ENCODE data around the gene PPP1R7. TPM values are rescaled to one million over a fixed set of nuclear protein-coding genes. Genes with fewer than 3 reads are reported as not detected.

The PPP1R7 gene
- total RNA-seq, 4 donors from 2014 or later = 69.1 to 87.2 (median 73.7) TPM

DNA sequence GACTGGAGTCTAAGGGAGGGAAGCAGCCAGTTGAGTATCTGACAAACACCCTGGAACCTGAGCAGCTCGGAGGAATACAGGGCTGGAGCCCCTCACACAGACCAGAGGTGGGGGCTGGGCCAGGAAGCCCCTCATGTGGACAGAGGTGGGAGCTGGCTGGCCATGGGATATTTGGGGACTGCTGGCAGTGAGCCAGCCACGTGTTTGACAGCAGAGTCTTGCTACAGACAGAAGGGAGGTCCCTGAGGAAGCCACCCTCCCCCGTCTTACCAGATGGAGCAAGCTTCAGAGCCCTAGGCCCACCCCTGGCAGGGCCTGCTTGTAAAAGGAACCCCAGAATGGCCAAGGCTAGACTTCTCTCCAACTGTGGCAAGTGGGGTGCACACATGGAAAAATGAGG, 44.6 kb upstream of the PPP1R7 start:
- 60% methylated on average over 3 of the region's 3 CpGs for WGBS
- DNase-seq (ENCODE audit: extremely low spot score) = no peak

DNA sequence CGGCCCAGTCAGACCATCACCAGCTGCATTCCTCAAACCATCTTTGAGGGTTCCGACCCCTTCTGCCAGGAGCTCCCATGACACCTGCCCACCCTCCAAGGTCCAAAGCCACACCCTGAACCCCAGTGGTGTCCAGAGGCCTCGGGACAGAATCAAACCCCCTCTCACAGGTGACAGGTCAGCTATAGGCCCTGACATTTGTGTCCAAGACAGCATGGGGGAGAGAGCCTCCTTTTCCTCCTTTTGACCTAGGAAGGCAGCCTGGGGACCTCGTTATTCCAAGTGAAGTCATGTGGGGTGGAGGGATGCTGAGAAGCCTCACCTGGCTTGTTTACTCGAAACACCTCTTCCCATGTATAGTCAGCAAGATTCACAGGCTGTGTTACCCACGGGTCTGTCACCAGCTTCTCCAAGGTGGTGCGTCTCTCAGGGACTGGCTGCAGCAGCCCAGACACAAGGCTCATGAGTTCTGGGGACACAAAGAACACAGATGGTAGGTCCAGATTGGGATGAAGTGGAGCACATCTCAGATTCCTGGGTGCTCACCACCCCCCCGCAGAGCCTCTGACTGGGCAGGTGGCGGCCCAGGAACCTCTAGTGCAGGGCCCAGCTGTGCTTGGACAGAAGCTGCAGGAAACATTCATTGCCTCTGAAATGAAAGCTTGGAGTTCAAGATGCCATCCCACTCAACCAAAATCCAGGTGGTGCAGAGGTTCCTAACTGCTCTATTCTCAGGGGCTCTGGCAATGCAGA, 43.1 kb upstream of the PPP1R7 start:
- peaks cover 7 to 12% (median 9%) of the 10 kb centered on the region in 4 donors for H3K4me1 ChIP-seq
- H3K27me3 ChIP-seq = no peaks in the 10 kb centered on the region
- H3K9me3 ChIP-seq = no peaks in the 10 kb centered on the region
- H3K4me3 ChIP-seq = no peak overlapping the region
- 91% methylated on average over 7 of the region's 9 CpGs for WGBS
- no peak for DNase-seq (ENCODE audit: extremely low spot score)
- intact Hi-C loops (cut with DNase I) = no loop called here
- no peak overlapping the region for H3K27ac ChIP-seq (replicated peaks in 1 of 4)
- no peaks in the 10 kb centered on the region for H3K36me3 ChIP-seq
- no peak for TF ChIP-seq POLR2A (IDR thresholded peaks at IDR 0.05; ENCODE audit: low read depth)
- TF ChIP-seq POLR2AphosphoS5 (IDR thresholded peaks at IDR 0.05) = no peak
- TF ChIP-seq, protein P1, sequence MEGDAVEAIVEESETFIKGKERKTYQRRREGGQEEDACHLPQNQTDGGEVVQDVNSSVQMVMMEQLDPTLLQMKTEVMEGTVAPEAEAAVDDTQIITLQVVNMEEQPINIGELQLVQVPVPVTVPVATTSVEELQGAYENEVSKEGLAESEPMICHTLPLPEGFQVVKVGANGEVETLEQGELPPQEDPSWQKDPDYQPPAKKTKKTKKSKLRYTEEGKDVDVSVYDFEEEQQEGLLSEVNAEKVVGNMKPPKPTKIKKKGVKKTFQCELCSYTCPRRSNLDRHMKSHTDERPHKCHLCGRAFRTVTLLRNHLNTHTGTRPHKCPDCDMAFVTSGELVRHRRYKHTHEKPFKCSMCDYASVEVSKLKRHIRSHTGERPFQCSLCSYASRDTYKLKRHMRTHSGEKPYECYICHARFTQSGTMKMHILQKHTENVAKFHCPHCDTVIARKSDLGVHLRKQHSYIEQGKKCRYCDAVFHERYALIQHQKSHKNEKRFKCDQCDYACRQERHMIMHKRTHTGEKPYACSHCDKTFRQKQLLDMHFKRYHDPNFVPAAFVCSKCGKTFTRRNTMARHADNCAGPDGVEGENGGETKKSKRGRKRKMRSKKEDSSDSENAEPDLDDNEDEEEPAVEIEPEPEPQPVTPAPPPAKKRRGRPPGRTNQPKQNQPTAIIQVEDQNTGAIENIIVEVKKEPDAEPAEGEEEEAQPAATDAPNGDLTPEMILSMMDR (IDR thresholded peaks at IDR 0.05) = no peak
- TF ChIP-seq EP300 (IDR thresholded peaks at IDR 0.05) = no peak

More for the DNA sequence above, 44.6 kb upstream of the PPP1R7 start:
- Histone ChIP-seq H3K4me3 (no peak overlapping the region), H3K36me3 (no peaks in the 10 kb centered on the region), H3K27me3 (no peaks in the 10 kb centered on the region), H3K4me1 (peaks cover 17 to 22% (median 20%) of the 10 kb centered on the region in 4 donors), H3K9me3 (no peaks in the 10 kb centered on the region), H3K27ac (replicated peaks in 1 of 4) (no peak overlapping the region)
- TF ChIP-seq POLR2AphosphoS5 (IDR thresholded peaks at IDR 0.05) (no peak), POLR2A (IDR thresholded peaks at IDR 0.05; ENCODE audit: low read depth) (no peak), EP300 (IDR thresholded peaks at IDR 0.05) (no peak)
- TF ChIP-seq, protein P1 (IDR thresholded peaks at IDR 0.05) = no peak
- intact Hi-C loops (cut with DNase I) = no loop called here

DNA sequence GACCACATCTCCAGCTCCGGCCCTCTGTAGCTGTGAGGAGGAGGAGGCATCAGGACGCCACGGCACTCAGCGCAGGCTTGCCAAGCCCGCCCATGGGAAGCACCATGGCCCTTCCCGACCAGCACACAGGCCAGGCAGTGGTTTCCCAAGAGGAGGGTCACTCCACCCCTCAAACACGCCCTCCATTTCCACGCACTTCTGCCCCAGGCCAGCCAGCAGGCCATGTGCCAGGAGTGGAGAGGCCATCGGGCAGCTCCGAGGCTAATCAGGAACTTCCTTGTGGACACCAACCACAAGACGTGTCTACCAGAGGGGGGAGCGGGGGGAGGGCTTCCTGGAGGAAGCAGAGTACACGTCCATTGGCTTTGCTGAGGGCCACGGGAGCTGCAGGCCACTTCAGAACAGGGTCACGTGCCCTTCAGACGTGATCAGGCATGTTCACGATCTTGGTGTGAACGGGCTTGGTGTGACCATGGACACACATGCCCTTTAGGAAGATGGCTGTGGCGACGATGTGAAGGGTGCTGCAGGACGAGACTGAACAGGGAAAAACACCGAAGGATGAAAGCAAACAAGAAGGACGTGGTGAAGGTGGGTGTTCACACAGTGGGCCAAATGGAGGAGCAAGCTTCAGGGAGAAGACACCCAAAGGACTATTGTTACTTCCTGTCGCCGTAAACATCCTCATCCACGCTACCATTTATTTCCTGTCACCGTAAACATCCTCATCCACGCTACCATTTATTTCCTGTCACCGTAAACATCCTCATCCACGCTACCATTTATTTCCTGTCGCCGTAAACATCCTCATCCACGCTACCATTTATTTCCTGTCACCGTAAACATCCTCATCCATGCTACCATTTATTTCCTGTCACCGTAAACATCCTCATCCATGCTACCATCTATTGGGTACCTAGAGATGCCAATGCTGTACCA, 41.7 kb upstream of the PPP1R7 start:
- Histone ChIP-seq H3K36me3 (no peaks in the 10 kb centered on the region), H3K9me3 (no peaks in the 10 kb centered on the region), H3K27me3 (no peaks in the 10 kb centered on the region), H3K4me1 (peaks cover 0 to 3% (median under 1%) of the 10 kb centered on the region in 4 donors), H3K4me3 (no peak overlapping the region), H3K27ac (replicated peaks in 1 of 4) (no peak overlapping the region)
- DNase-seq (ENCODE audit: extremely low spot score) = no peak
- intact Hi-C loops (cut with DNase I) = no loop called here
- no peak for TF ChIP-seq POLR2AphosphoS5 (IDR thresholded peaks at IDR 0.05)
- TF ChIP-seq, protein P1 (IDR thresholded peaks at IDR 0.05) = no peak
- TF ChIP-seq POLR2A (IDR thresholded peaks at IDR 0.05; ENCODE audit: low read depth) = no peak
- no peak for TF ChIP-seq EP300 (IDR thresholded peaks at IDR 0.05)
- WGBS = 82% methylated on average over 30 of the region's 35 CpGs

DNA sequence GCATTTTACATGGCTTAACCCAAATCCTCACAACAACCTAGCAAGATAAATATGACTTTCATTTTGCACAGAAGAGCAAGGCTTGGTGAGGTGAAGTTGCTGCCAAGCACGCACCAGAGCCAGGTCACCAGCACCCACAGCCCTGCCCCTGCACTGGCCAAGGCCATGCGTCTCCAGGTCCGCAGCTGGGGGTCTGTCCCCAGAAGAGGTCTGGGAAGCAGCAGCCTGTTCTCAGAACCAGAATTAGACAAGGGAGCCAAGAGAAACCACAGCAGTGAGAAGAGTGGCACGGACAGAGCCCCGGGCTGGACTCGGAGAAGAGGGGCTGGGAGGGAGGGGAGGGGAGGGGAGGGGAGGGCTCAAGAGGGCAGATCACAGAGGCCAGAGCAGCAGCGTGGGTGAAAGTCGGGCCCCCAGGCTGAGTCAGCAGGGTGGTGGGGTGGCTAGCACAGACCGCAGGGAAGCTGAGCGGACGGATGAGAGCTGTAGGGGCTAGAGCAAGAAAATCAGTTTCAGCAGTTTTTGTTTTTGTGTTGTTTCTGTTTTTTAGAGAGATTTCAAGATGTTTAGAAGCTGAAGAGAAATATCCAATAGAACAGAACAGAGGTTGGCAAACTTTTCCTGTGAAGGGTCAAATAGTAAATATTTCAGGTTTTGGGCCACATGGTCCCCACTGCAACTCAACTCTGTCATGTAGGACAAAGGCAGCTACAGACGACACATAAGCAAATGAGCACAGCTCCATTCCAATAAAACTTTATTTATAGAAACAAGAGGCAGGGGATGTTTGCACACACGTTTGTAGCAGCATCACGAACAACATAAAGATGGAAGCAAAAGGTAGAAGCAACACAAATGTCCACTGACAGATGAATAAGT, 40.8 kb upstream of the PPP1R7 start:
- no peak for DNase-seq (ENCODE audit: extremely low spot score)
- H3K4me3 ChIP-seq = no peak overlapping the region
- H3K27ac ChIP-seq (replicated peaks in 1 of 4) = no peak overlapping the region
- H3K36me3 ChIP-seq = no peaks in the 10 kb centered on the region
- TF ChIP-seq, protein P1 (IDR thresholded peaks at IDR 0.05) = no peak
- TF ChIP-seq POLR2A (IDR thresholded peaks at IDR 0.05; ENCODE audit: low read depth) (no peak), EP300 (IDR thresholded peaks at IDR 0.05) (no peak)
- WGBS = 82% methylated on average over 13 of the region's 14 CpGs
- intact Hi-C loops (cut with DNase I) = no loop called here
- H3K27me3 ChIP-seq = no peaks in the 10 kb centered on the region
- no peaks in the 10 kb centered on the region for H3K4me1 ChIP-seq
- no peaks in the 10 kb centered on the region for H3K9me3 ChIP-seq

All from esophagus muscularis mucosa (tissue), 4 donors.